Muscle layer of colon (tissue), 2 donors: ENCODE results near the gene SLC5A2.

Experiments used
- H3K27ac ChIP-seq: one replicate; pipeline ENCODE4 v1.7.0; 2013; ENCODE audit warnings: low read depth, mild to moderate bottlenecking, low read length, moderate library complexity
- H3K27me3 ChIP-seq, 2 donors: one replicate each; pipeline ENCODE4 v1.7.0; 2013; ENCODE audit warnings: low read length in 2 of 2, mild to moderate bottlenecking in 2 of 2; ENCODE audit not compliant: insufficient read depth in 2 of 2, control insufficient read depth in 1 of 2
- H3K36me3 ChIP-seq: one replicate; pipeline ENCODE4 v1.7.0; 2013; ENCODE audit warnings: mild to moderate bottlenecking, low read length; ENCODE audit not compliant: insufficient read depth
- H3K4me1 ChIP-seq: one replicate; pipeline ENCODE4 v1.7.0; 2013; ENCODE audit warnings: mild to moderate bottlenecking, low read length; ENCODE audit not compliant: insufficient read depth
- H3K4me3 ChIP-seq, 2 donors: one replicate each; pipeline ENCODE4 v1.7.0; 2013; ENCODE audit warnings: low read length in 2 of 2, low read depth in 1 of 2, mild to moderate bottlenecking in 1 of 2, moderate library complexity in 1 of 2
- H3K9ac ChIP-seq: one replicate; pipeline ENCODE4 v1.7.0; 2013; ENCODE audit warnings: low read length
- H3K9me3 ChIP-seq: one replicate; pipeline ENCODE4 v1.7.0; 2013; ENCODE audit warnings: mild to moderate bottlenecking, low read length
- donor health status: abdominal sarcoma.
- donor health status: Adenocarcinoma of cecum.

SLC5A2 gene

GRCh38 chr16:31461921-31462804, 20.8 kb upstream of the SLC5A2 start:
- Histone ChIP-seq H3K27me3 (no peaks in the 10 kb centered on the region), H3K9ac (no peak overlapping the region), H3K9me3 (no peaks in the 10 kb centered on the region), H3K4me1 (peaks cover 19% of the 10 kb centered on the region), H3K27ac (no peak overlapping the region), H3K4me3 (no peak overlapping the region), H3K36me3 (peaks cover 11% of the 10 kb centered on the region)

GRCh38 chr16:31464348-31464769, 18.6 kb upstream of the SLC5A2 start:
- Histone ChIP-seq H3K27me3 (no peaks in the 10 kb centered on the region), H3K9me3 (no peaks in the 10 kb centered on the region), H3K4me1 (peaks cover 9% of the 10 kb centered on the region), H3K27ac (no peak overlapping the region), H3K36me3 (peaks cover 11% of the 10 kb centered on the region), H3K9ac (no peak overlapping the region), H3K4me3 (no peak overlapping the region)

- H3K27ac ChIP-seq, result no peak overlapping the region
- H3K4me3 ChIP-seq, result no peak overlapping the region
- H3K9me3 ChIP-seq, result no peaks in the 10 kb centered on the region
- peaks cover 9% of the 10 kb centered on the region for H3K4me1 ChIP-seq
- no peak overlapping the region for H3K9ac ChIP-seq
- H3K36me3 ChIP-seq, result peaks cover 11% of the 10 kb centered on the region
- no peaks in the 10 kb centered on the region for H3K27me3 ChIP-seq
Measured at GRCh38 chr16:31464781-31465260, 18.1 kb upstream of the SLC5A2 start.

- Histone ChIP-seq H3K27me3 (no peaks in the 10 kb centered on the region), H3K27ac (no peak overlapping the region), H3K4me1 (peaks cover 5% of the 10 kb centered on the region), H3K36me3 (peaks cover 11% of the 10 kb centered on the region), H3K9ac (no peak overlapping the region), H3K9me3 (no peaks in the 10 kb centered on the region), H3K4me3 (no peak overlapping the region)
Measured at GRCh38 chr16:31465788-31466370, 17.0 kb upstream of the SLC5A2 start.

- Histone ChIP-seq H3K4me1 (peaks cover 10% of the 10 kb centered on the region), H3K27ac (no peak overlapping the region), H3K27me3 (no peaks in the 10 kb centered on the region), H3K36me3 (peaks cover 11% of the 10 kb centered on the region), H3K9me3 (no peaks in the 10 kb centered on the region), H3K9ac (no peak overlapping the region), H3K4me3 (no peak overlapping the region)
Measured at GRCh38 chr16:31466381-31466841, 16.5 kb upstream of the SLC5A2 start.

GRCh38 chr16:31467151-31467773, 15.7 kb upstream of the SLC5A2 start:
- Histone ChIP-seq H3K27ac (no peak overlapping the region), H3K4me1 (peaks cover 13% of the 10 kb centered on the region), H3K36me3 (peaks cover 5% of the 10 kb centered on the region)

GRCh38 chr16:31467858-31468257, 15.1 kb upstream of the SLC5A2 start:
- H3K9ac ChIP-seq, result no peak overlapping the region
- H3K27me3 ChIP-seq, result no peaks in the 10 kb centered on the region
- H3K4me3 ChIP-seq, result no peak overlapping the region
- peaks cover 13% of the 10 kb centered on the region for H3K4me1 ChIP-seq
- H3K36me3 ChIP-seq, result no peaks in the 10 kb centered on the region
- no peaks in the 10 kb centered on the region for H3K9me3 ChIP-seq
- no peak overlapping the region for H3K27ac ChIP-seq

More at GRCh38 chr16:31467151-31467773, 15.7 kb upstream of the SLC5A2 start:
- H3K9me3 ChIP-seq, result no peaks in the 10 kb centered on the region
- no peaks in the 10 kb centered on the region for H3K27me3 ChIP-seq
- H3K9ac ChIP-seq, result no peak overlapping the region
- no peak overlapping the region for H3K4me3 ChIP-seq

GRCh38 chr16:31470615-31471014, 12.3 kb upstream of the SLC5A2 start:
- peak overlapping the region; percentile 92 for H3K27ac ChIP-seq
- peaks cover 38% of the 10 kb centered on the region for H3K4me1 ChIP-seq
- H3K9ac ChIP-seq, result peak overlapping the region; percentile 99

GRCh38 chr16:31471241-31471874, 11.6 kb upstream of the SLC5A2 start:
- peak overlapping the region; percentile 29 to 95 for H3K4me3 ChIP-seq
- peak overlapping the region; percentile 92 for H3K27ac ChIP-seq
- H3K27me3 ChIP-seq, result no peaks in the 10 kb centered on the region
- H3K36me3 ChIP-seq, result peaks cover 33% of the 10 kb centered on the region
- peak overlapping the region; percentile 99 for H3K9ac ChIP-seq
- no peaks in the 10 kb centered on the region for H3K9me3 ChIP-seq
- H3K4me1 ChIP-seq, result peaks cover 45% of the 10 kb centered on the region

More at GRCh38 chr16:31470615-31471014, 12.3 kb upstream of the SLC5A2 start:
- H3K9me3 ChIP-seq, result no peaks in the 10 kb centered on the region
- H3K4me3 ChIP-seq, result peak overlapping the region in 1 of 2 donors; percentile 95
- peaks cover 26% of the 10 kb centered on the region for H3K36me3 ChIP-seq
- H3K27me3 ChIP-seq, result no peaks in the 10 kb centered on the region

GRCh38 chr16:31471875-31472708, 10.8 kb upstream of the SLC5A2 start, which contains the start of gene TGFB1I1:
TSS of gene TGFB1I1 (plus strand) at chr16:31472152. CDS start at chr16:31472189, 37 bp downstream.
- no peaks in the 10 kb centered on the region for H3K9me3 ChIP-seq
- H3K4me3 ChIP-seq, result peak within 1 kb of the TSS; percentile 78 to 95
- peaks cover 36% of the 10 kb centered on the region for H3K36me3 ChIP-seq
- H3K9ac ChIP-seq, result peak within 1 kb of the TSS; percentile 99
- H3K4me1 ChIP-seq, result peaks cover 48% of the 10 kb centered on the region
- H3K27ac ChIP-seq, result peak within 1 kb of the TSS; percentile 92
- no peaks in the 10 kb centered on the region for H3K27me3 ChIP-seq
